ENCODE results near the gene UBAP2. TPM values are rescaled to one million over a fixed set of nuclear protein-coding genes. Genes with fewer than 3 reads are reported as not detected.
A peak's percentile ranks its signal among the peaks of the same experiment; 100 is the strongest.
"Not testable (repeated sequence)": the region's sequence is repeated elsewhere in the genome, so short reads cannot be mapped to it uniquely, and the experiment has no call there.

The UBAP2 gene
- total RNA-seq, 2 donors from 2014 or later = 29.8 to 52.8 TPM

- Histone ChIP-seq H3K27me3 (replicated peaks; ENCODE audit: insufficient read depth) (no peaks in the 10 kb centered on the region), H3K27ac (no peak overlapping the region), H3K9me3 (no peaks in the 10 kb centered on the region), H3K36me3 (no peaks in the 10 kb centered on the region), H3K4me3 (no peak overlapping the region), H3K4me1 (replicated peaks) (no peaks in the 10 kb centered on the region)
- TF ChIP-seq POLR2AphosphoS5 (IDR thresholded peaks at IDR 0.05) (no peak), POLR2A (IDR thresholded peaks at IDR 0.05) (no peak), CTCF (IDR thresholded peaks at IDR 0.05) (no peak)
- no peak for DNase-seq (ENCODE audit: low spot score)
- intact Hi-C loops (cut with DNase I) = loop anchor here (10.0 kb wide), 1 partner anchor 103 kb away; no protein-coding TSS in a partner anchor
- 95% methylated on average over 11 of the region's 11 CpGs for WGBS
Observed at GRCh38 chr9:34027845-34028574, 20.7 kb downstream of the UBAP2 start.

- no peaks in the 10 kb centered on the region for H3K36me3 ChIP-seq
- no peaks in the 10 kb centered on the region for H3K27me3 ChIP-seq (replicated peaks; ENCODE audit: insufficient read depth)
- H3K9me3 ChIP-seq = no peaks in the 10 kb centered on the region
- no peak overlapping the region for H3K4me3 ChIP-seq
- no peak for DNase-seq (ENCODE audit: low spot score)
- intact Hi-C loops (cut with DNase I) = loop anchor here (10.0 kb wide), 1 partner anchor 101 kb away; no protein-coding TSS in a partner anchor
- H3K27ac ChIP-seq = no peak overlapping the region
- WGBS = 83% methylated on average over 5 of the region's 5 CpGs
- no peak for TF ChIP-seq CTCF (IDR thresholded peaks at IDR 0.05)
- no peak for TF ChIP-seq POLR2AphosphoS5 (IDR thresholded peaks at IDR 0.05)
- no peak for TF ChIP-seq POLR2A (IDR thresholded peaks at IDR 0.05)
- H3K4me1 ChIP-seq (replicated peaks) = no peaks in the 10 kb centered on the region
Observed at GRCh38 chr9:34025811-34026210, 22.9 kb downstream of the UBAP2 start.

GRCh38 chr9:34025062-34025461, 23.6 kb downstream of the UBAP2 start:
- no peaks in the 10 kb centered on the region for H3K9me3 ChIP-seq
- intact Hi-C loops (cut with DNase I) = loop anchor here (10.0 kb wide), 1 partner anchor 100 kb away; no protein-coding TSS in a partner anchor
- no peak overlapping the region for H3K27ac ChIP-seq
- H3K36me3 ChIP-seq = no peaks in the 10 kb centered on the region
- H3K4me1 ChIP-seq (replicated peaks) = no peaks in the 10 kb centered on the region
- no peak for DNase-seq (ENCODE audit: low spot score)
- no peak overlapping the region for H3K4me3 ChIP-seq
- H3K27me3 ChIP-seq (replicated peaks; ENCODE audit: insufficient read depth) = no peaks in the 10 kb centered on the region
- TF ChIP-seq POLR2AphosphoS5 (IDR thresholded peaks at IDR 0.05) = no peak
- 74% methylated on average over 1 of the region's 1 CpG for WGBS

GRCh38 chr9:34024476-34024875, 24.2 kb downstream of the UBAP2 start:
- not testable (repeated sequence) for H3K9me3 ChIP-seq; H3K27me3 ChIP-seq (replicated peaks; ENCODE audit: insufficient read depth); H3K4me1 ChIP-seq (replicated peaks); H3K27ac ChIP-seq; DNase-seq (ENCODE audit: low spot score); H3K4me3 ChIP-seq; H3K36me3 ChIP-seq
- intact Hi-C loops (cut with DNase I) = loop anchor here (10.0 kb wide), 1 partner anchor 100 kb away; no protein-coding TSS in a partner anchor
- 93% methylated on average over 9 of the region's 9 CpGs for WGBS

- DNase-seq (ENCODE audit: low spot score) = no peak
- Histone ChIP-seq H3K27ac (no peak overlapping the region), H3K36me3 (no peaks in the 10 kb centered on the region), H3K4me1 (replicated peaks) (no peaks in the 10 kb centered on the region), H3K27me3 (replicated peaks; ENCODE audit: insufficient read depth) (no peaks in the 10 kb centered on the region), H3K4me3 (no peak overlapping the region), H3K9me3 (no peaks in the 10 kb centered on the region)
- 55% methylated on average over 4 of the region's 4 CpGs for WGBS
- intact Hi-C loops (cut with DNase I) = no loop called here
- TF ChIP-seq CTCF (IDR thresholded peaks at IDR 0.05) (no peak), POLR2A (IDR thresholded peaks at IDR 0.05) (no peak), POLR2AphosphoS5 (IDR thresholded peaks at IDR 0.05) (no peak)
Observed at GRCh38 chr9:34016149-34016548, 32.5 kb downstream of the UBAP2 start.

GRCh38 chr9:34010979-34011378, 37.7 kb downstream of the UBAP2 start:
- no peak for DNase-seq (ENCODE audit: low spot score)
- peak in 3 of 4 experiments; percentile 23 to 36 (median 35) for TF ChIP-seq CTCF (IDR thresholded peaks at IDR 0.05)
- no peak for TF ChIP-seq POLR2AphosphoS5 (IDR thresholded peaks at IDR 0.05)
- no peak for TF ChIP-seq POLR2A (IDR thresholded peaks at IDR 0.05)
- intact Hi-C loops (cut with DNase I) = no loop called here
- WGBS = 61% methylated on average over 4 of the region's 4 CpGs
- H3K4me3 ChIP-seq = no peak overlapping the region
- H3K9me3 ChIP-seq = no peaks in the 10 kb centered on the region
- H3K4me1 ChIP-seq (replicated peaks) = no peaks in the 10 kb centered on the region
- no peaks in the 10 kb centered on the region for H3K36me3 ChIP-seq
- H3K27me3 ChIP-seq (replicated peaks; ENCODE audit: insufficient read depth) = no peaks in the 10 kb centered on the region
- no peak overlapping the region for H3K27ac ChIP-seq

All from prostate gland (tissue), 2 donors.